ENCODE results near the gene ZFY.

DNA sequence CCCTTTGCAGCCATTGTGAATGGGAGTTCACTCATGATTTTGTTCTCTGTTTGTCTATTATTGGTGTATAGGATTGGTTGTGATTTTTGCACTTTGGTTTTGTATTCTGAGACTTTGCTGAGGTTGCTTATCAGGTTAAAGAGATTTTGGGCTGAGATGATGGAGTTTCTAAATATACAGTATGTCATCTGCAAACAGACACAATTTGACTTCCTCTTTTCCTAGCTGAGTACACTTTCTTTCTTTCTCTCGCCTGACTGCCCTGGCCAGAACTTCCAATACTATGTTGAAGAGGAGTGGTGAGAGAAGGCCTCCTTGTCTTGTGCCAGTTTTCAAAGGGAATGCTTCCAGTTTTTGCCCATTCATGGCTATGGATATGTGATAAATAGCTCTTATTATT is 81.4 kb downstream of the ZFY start:
- TF ChIP-seq, protein P1, sequence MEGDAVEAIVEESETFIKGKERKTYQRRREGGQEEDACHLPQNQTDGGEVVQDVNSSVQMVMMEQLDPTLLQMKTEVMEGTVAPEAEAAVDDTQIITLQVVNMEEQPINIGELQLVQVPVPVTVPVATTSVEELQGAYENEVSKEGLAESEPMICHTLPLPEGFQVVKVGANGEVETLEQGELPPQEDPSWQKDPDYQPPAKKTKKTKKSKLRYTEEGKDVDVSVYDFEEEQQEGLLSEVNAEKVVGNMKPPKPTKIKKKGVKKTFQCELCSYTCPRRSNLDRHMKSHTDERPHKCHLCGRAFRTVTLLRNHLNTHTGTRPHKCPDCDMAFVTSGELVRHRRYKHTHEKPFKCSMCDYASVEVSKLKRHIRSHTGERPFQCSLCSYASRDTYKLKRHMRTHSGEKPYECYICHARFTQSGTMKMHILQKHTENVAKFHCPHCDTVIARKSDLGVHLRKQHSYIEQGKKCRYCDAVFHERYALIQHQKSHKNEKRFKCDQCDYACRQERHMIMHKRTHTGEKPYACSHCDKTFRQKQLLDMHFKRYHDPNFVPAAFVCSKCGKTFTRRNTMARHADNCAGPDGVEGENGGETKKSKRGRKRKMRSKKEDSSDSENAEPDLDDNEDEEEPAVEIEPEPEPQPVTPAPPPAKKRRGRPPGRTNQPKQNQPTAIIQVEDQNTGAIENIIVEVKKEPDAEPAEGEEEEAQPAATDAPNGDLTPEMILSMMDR (IDR thresholded peaks at IDR 0.05): no peak
- TF ChIP-seq EZH2 (IDR thresholded peaks at IDR 0.05; ENCODE audit: borderline replicate concordance, insufficient read depth, low read depth, low read length, poor library complexity, severe bottlenecking): no peak

Measured in B cell (primary cell).